Calu3 (cell line): Measurements from ENCODE around the gene SLC8A1. TPM values are rescaled to one million over a fixed set of nuclear protein-coding genes. Genes with fewer than 3 reads are reported as not detected.

Experiments used
- BruUV-seq: library from RNA; stranded (reverse); fragments of 400-500 nt; replicated peaks from 2 replicates; lab custom pipeline; 2021; lab: Mats Ljungman, UMichigan
- CTCF ChIA-PET: fragments of 300-600 bp; sonication (Branson Sonifier 250); formaldehyde crosslinking; loops from one replicate; lab custom pipeline; 2022; ENCODE audit warnings: antibody characterized with exemption; lab: Charles Lee
- DNase-seq: peaks from one replicate; pipeline ENCODE4 v3.0.0; 2022
- H3K27ac Mint-ChIP-seq: one replicate; pipeline ENCODE4 v1.8.0; 2022; ENCODE audit warnings: mixed read lengths; ENCODE audit not compliant: unreplicated experiment
- H3K27me3 Mint-ChIP-seq: one replicate; pipeline ENCODE4 v1.8.0; 2022; ENCODE audit warnings: mixed read lengths; ENCODE audit not compliant: unreplicated experiment
- H3K36me3 Mint-ChIP-seq: one replicate; pipeline ENCODE4 v1.8.0; 2022; ENCODE audit warnings: mild to moderate bottlenecking, moderate library complexity, mixed read lengths; ENCODE audit not compliant: insufficient read depth, unreplicated experiment
- H3K4me1 Mint-ChIP-seq: one replicate; pipeline ENCODE4 v1.8.0; 2022; ENCODE audit warnings: mild to moderate bottlenecking, low read depth, mixed read lengths; ENCODE audit not compliant: unreplicated experiment
- H3K4me3 Mint-ChIP-seq: one replicate; pipeline ENCODE4 v1.8.0; 2022; ENCODE audit warnings: mild to moderate bottlenecking, low read depth, moderate library complexity, mixed read lengths; ENCODE audit not compliant: unreplicated experiment
- H3K9me3 Mint-ChIP-seq: one replicate; pipeline ENCODE4 v1.8.0; 2022; ENCODE audit warnings: low read depth, mixed read lengths; ENCODE audit not compliant: unreplicated experiment
- intact Hi-C: fragments of 100-400 bp; cut with micrococcal nuclease; formaldehyde crosslinking; loops from one replicate; pipeline ENCODE4 v1.10.0; 2022; ENCODE audit not compliant: unreplicated experiment
- total RNA-seq: library from RNA; stranded (reverse); gene quantifications from 2 replicates; pipeline ENCODE4 v1.2.3, GENCODE V29; 2022
- TF ChIP-seq, protein P1 (sequence below): fragments of 200-600 bp; IDR thresholded peaks from one replicate; pipeline ENCODE4 v1.8.0; 2022; ENCODE audit warnings: antibody characterized with exemption; ENCODE audit not compliant: unreplicated experiment

SLC8A1 gene
- total RNA-seq, 1 experiment from 2014 or later, result 0.05 TPM

- CTCF ChIA-PET, result no interaction called here
- no peak for DNase-seq
- Mint-ChIP-seq H3K4me1 (no peaks in the 10 kb centered on the region), H3K27me3 (no peaks in the 10 kb centered on the region), H3K9me3 (no peaks in the 10 kb centered on the region), H3K4me3 (no peak overlapping the region), H3K27ac (no peak overlapping the region), H3K36me3 (no peaks in the 10 kb centered on the region)
- BruUV-seq, result no TSS peak
- intact Hi-C loops, result no loop called here
- TF ChIP-seq, protein P1, sequence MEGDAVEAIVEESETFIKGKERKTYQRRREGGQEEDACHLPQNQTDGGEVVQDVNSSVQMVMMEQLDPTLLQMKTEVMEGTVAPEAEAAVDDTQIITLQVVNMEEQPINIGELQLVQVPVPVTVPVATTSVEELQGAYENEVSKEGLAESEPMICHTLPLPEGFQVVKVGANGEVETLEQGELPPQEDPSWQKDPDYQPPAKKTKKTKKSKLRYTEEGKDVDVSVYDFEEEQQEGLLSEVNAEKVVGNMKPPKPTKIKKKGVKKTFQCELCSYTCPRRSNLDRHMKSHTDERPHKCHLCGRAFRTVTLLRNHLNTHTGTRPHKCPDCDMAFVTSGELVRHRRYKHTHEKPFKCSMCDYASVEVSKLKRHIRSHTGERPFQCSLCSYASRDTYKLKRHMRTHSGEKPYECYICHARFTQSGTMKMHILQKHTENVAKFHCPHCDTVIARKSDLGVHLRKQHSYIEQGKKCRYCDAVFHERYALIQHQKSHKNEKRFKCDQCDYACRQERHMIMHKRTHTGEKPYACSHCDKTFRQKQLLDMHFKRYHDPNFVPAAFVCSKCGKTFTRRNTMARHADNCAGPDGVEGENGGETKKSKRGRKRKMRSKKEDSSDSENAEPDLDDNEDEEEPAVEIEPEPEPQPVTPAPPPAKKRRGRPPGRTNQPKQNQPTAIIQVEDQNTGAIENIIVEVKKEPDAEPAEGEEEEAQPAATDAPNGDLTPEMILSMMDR, result no peak
These were observed 252.1 kb downstream of the SLC8A1 start for GRCh38 chr2:40199771-40200170.

DNA sequence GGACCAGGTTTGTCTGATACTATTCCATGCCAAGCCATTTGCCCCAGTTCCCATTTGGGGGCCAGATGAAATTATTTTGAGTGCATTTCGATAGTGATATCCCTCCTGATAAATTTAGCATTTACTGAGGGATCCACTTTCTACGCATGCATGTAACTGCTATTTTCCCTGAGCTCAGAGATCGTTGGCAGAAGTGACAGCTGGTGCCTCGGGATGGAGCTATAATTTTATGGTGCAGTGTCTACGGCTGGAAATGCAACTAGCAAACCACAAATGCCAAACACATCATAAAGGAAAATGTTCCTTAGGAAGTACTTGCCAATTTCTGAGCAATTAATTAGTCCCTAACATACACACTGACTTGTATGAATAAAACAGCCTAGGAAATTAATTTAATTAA is 254.8 kb downstream of the SLC8A1 start:
- intact Hi-C loops, result no loop called here
- Mint-ChIP-seq H3K4me3 (no peak overlapping the region), H3K27ac (no peak overlapping the region), H3K9me3 (peaks cover 3% of the 10 kb centered on the region), H3K36me3 (no peaks in the 10 kb centered on the region), H3K27me3 (no peaks in the 10 kb centered on the region), H3K4me1 (peaks cover 19% of the 10 kb centered on the region)
- DNase-seq, result no peak
- CTCF ChIA-PET, result no interaction called here
- no TSS peak for BruUV-seq
- TF ChIP-seq, protein P1, result no peak

GRCh38 chr2:40193670-40194026 is 258.2 kb downstream of the SLC8A1 start:
- Mint-ChIP-seq H3K4me1 (peaks cover 19% of the 10 kb centered on the region), H3K4me3 (no peak overlapping the region), H3K27ac (no peak overlapping the region), H3K9me3 (peaks cover 3% of the 10 kb centered on the region), H3K27me3 (peaks cover 15% of the 10 kb centered on the region), H3K36me3 (no peaks in the 10 kb centered on the region)
- CTCF ChIA-PET, result interaction anchor here (0.6 kb wide), 1 partner anchor 76 kb away, joined by 5 read pairs; no protein-coding TSS in a partner anchor
- intact Hi-C loops, result no loop called here
- no TSS peak for BruUV-seq
- TF ChIP-seq, protein P1, result no peak
- DNase-seq, result no peak

GRCh38 chr2:40192864-40193669 is 258.8 kb downstream of the SLC8A1 start:
- Mint-ChIP-seq H3K27me3 (peaks cover 15% of the 10 kb centered on the region), H3K9me3 (peaks cover 3% of the 10 kb centered on the region), H3K36me3 (no peaks in the 10 kb centered on the region), H3K4me1 (peaks cover 19% of the 10 kb centered on the region), H3K4me3 (no peak overlapping the region), H3K27ac (no peak overlapping the region)
- BruUV-seq, result no TSS peak
- CTCF ChIA-PET, result interaction anchor here (0.6 kb wide), 1 partner anchor 76 kb away, joined by 5 read pairs; no protein-coding TSS in a partner anchor
- DNase-seq, result peak; percentile 25
- TF ChIP-seq, protein P1, result no peak
- intact Hi-C loops, result no loop called here
